WTC11 (cell line): ENCODE measurements around the gene CPPED1. TPM values are rescaled to one million over a fixed set of nuclear protein-coding genes. Genes with fewer than 3 reads are reported as not detected.

ENCODE experiments used
- ATAC-seq: fragments of 200-7000 bp; cut with Tn5 transposase; 2 replicates; pipeline ENCODE4 v1.10.0; 2021; ENCODE audit warnings: mild to moderate bottlenecking, moderate library complexity
- CTCF ChIA-PET: fragments of 300-600 bp; sonication (Branson Sonifier 250); formaldehyde crosslinking; loops from one replicate; lab custom pipeline; 2021; ENCODE audit warnings: antibody characterized with exemption; lab: Charles Lee
- POLR2A ChIA-PET: fragments of 350-600 bp; sonication (Branson Sonifier 250); formaldehyde crosslinking; loops from one replicate; lab custom pipeline; 2021; ENCODE audit warnings: antibody characterized with exemption; lab: Charles Lee
- DNase-seq: peaks from one replicate; pipeline ENCODE4 v3.0.0; 2021; ENCODE audit warnings: low spot score
- H3K27ac Mint-ChIP-seq: 2 replicates; pipeline ENCODE4 v1.8.0; 2021; ENCODE audit warnings: mixed read lengths
- H3K27me3 Mint-ChIP-seq: 2 replicates; pipeline ENCODE4 v1.8.0; 2021; ENCODE audit warnings: low read depth, mild to moderate bottlenecking, moderate library complexity, mixed read lengths
- H3K36me3 Mint-ChIP-seq: 2 replicates; pipeline ENCODE4 v1.8.0; 2021; ENCODE audit warnings: mixed read lengths
- H3K4me1 Mint-ChIP-seq: 2 replicates; pipeline ENCODE4 v1.8.0; 2022; ENCODE audit warnings: mixed read lengths
- H3K4me3 Mint-ChIP-seq: 2 replicates; pipeline ENCODE4 v1.8.0; 2021; ENCODE audit warnings: mild to moderate bottlenecking, moderate library complexity, mixed read lengths
- H3K9me3 Mint-ChIP-seq: 2 replicates; pipeline ENCODE4 v1.8.0; 2021; ENCODE audit warnings: mixed read lengths
- ATF6 ChIP-seq: sonication (generic); formaldehyde crosslinking; IDR thresholded peaks from 2 replicates; pipeline ENCODE4 v1.8.1; 2023; ENCODE audit warnings: mild to moderate bottlenecking, missing genetic modification reagents
- CREM ChIP-seq: sonication (generic); formaldehyde crosslinking; IDR thresholded peaks from 2 replicates; pipeline ENCODE4 v1.8.1; 2022; ENCODE audit warnings: mild to moderate bottlenecking, missing genetic modification reagents, moderate library complexity
- E2F1 ChIP-seq: sonication (generic); formaldehyde crosslinking; IDR thresholded peaks from 2 replicates; pipeline ENCODE4 v1.8.0; 2022; ENCODE audit warnings: mild to moderate bottlenecking, missing genetic modification reagents
- GABPB1 ChIP-seq: sonication (generic); formaldehyde crosslinking; IDR thresholded peaks from 2 replicates; pipeline ENCODE4 v1.8.1; 2023; ENCODE audit warnings: mild to moderate bottlenecking, missing genetic modification reagents
- HMGXB4 ChIP-seq: sonication (generic); formaldehyde crosslinking; IDR thresholded peaks from 2 replicates; pipeline ENCODE4 v1.8.1; 2023; ENCODE audit warnings: mild to moderate bottlenecking, moderate library complexity, missing genetic modification reagents
- IRF2 ChIP-seq: sonication (generic); formaldehyde crosslinking; IDR thresholded peaks from 2 replicates; pipeline ENCODE4 v1.8.0; 2022; ENCODE audit warnings: low read depth, missing genetic modification reagents, borderline replicate concordance
- NR2C2 ChIP-seq: sonication (generic); formaldehyde crosslinking; IDR thresholded peaks from 2 replicates; pipeline ENCODE4 v1.8.0; 2022; ENCODE audit warnings: mild to moderate bottlenecking, missing genetic modification reagents
- RELA ChIP-seq: sonication (generic); formaldehyde crosslinking; IDR thresholded peaks from 2 replicates; pipeline ENCODE4 v1.8.1; 2022; ENCODE audit warnings: missing genetic modification reagents, mild to moderate bottlenecking, borderline replicate concordance
- SP1 ChIP-seq: sonication (generic); formaldehyde crosslinking; conservative IDR thresholded peaks from 2 replicates; pipeline ENCODE4 v1.8.1; 2022; ENCODE audit warnings: missing genetic modification reagents
- TEAD1 ChIP-seq: sonication (generic); formaldehyde crosslinking; IDR thresholded peaks from 2 replicates; pipeline ENCODE4 v1.8.0; 2022; ENCODE audit warnings: mild to moderate bottlenecking, missing genetic modification reagents
- ZNF281 ChIP-seq: sonication (generic); formaldehyde crosslinking; IDR thresholded peaks from 2 replicates; pipeline ENCODE4 v1.8.0; 2023; ENCODE audit warnings: mild to moderate bottlenecking, missing genetic modification reagents
- ZNF317 ChIP-seq: sonication (generic); formaldehyde crosslinking; IDR thresholded peaks from 2 replicates; pipeline ENCODE4 v1.8.1; 2023; ENCODE audit warnings: low read depth, mild to moderate bottlenecking, moderate library complexity, missing genetic modification reagents, borderline replicate concordance
- ZNF512 ChIP-seq: sonication (generic); formaldehyde crosslinking; IDR thresholded peaks from 2 replicates; pipeline ENCODE4 v1.8.1; 2022; ENCODE audit warnings: missing genetic modification reagents, borderline replicate concordance
- ZNF532 ChIP-seq: fragments of 250-450 bp; sonication (Bioruptor Pico); IDR thresholded peaks from 2 replicates; pipeline ENCODE4 v1.9.0; 2021; ENCODE audit warnings: mild to moderate bottlenecking, borderline replicate concordance
- ZNF671 ChIP-seq: fragments of 250-450 bp; sonication (Bioruptor Pico); IDR thresholded peaks from 2 replicates; pipeline ENCODE4 v1.8.0; 2021; ENCODE audit warnings: mild to moderate bottlenecking
- total RNA-seq: library from RNA; stranded (reverse); gene quantifications from 3 replicates; pipeline ENCODE4 v1.2.3, GENCODE V29; 2021
- TF ChIP-seq, protein P1 (sequence below): fragments of 250-450 bp; sonication (Bioruptor Pico); IDR thresholded peaks from 2 replicates; pipeline ENCODE4 v1.9.0; 2021; ENCODE audit warnings: mild to moderate bottlenecking
- TF ChIP-seq, protein P2 (sequence below): fragments of 250-450 bp; sonication (Bioruptor Pico); IDR thresholded peaks from 2 replicates; pipeline ENCODE4 v1.8.0; 2021; ENCODE audit warnings: mild to moderate bottlenecking
- TF ChIP-seq, protein P3 (sequence below): sonication (generic); formaldehyde crosslinking; IDR thresholded peaks from 2 replicates; pipeline ENCODE4 v1.8.1; 2022; ENCODE audit warnings: low read depth, mild to moderate bottlenecking, moderate library complexity, missing genetic modification reagents, borderline replicate concordance

Gene CPPED1
- total RNA-seq, 1 experiment from 2014 or later = 8.8 TPM

GRCh38 chr16:12626411-12626810 lies 177.3 kb downstream of the CPPED1 start:
- POLR2A ChIA-PET = no interaction called here
- Mint-ChIP-seq H3K9me3 (no peaks in the 10 kb centered on the region), H3K27ac (no peak overlapping the region), H3K4me3 (no peak overlapping the region), H3K36me3 (no peaks in the 10 kb centered on the region), H3K4me1 (no peaks in the 10 kb centered on the region), H3K27me3 (no peaks in the 10 kb centered on the region)
- ATAC-seq (no peak), DNase-seq (no peak)
- CTCF ChIA-PET = interaction anchor here (0.5 kb wide), 1 partner anchor 225 kb away, joined by 4 read pairs; no protein-coding TSS in a partner anchor
- TF ChIP-seq GABPB1 (CRISPR knock-in tag) (no peak), ZNF671 (CRISPR knock-in tag) (no peak), CREM (CRISPR knock-in tag) (no peak), NR2C2 (CRISPR knock-in tag) (no peak), ATF6 (CRISPR knock-in tag) (no peak), ZNF512 (CRISPR knock-in tag) (no peak), SP1 (CRISPR knock-in tag) (no peak), IRF2 (CRISPR knock-in tag) (no peak)
- TF ChIP-seq, protein P1, sequence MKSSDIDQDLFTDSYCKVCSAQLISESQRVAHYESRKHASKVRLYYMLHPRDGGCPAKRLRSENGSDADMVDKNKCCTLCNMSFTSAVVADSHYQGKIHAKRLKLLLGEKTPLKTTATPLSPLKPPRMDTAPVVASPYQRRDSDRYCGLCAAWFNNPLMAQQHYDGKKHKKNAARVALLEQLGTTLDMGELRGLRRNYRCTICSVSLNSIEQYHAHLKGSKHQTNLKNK (CRISPR knock-in tag) = no peak
- TF ChIP-seq, protein P2, sequence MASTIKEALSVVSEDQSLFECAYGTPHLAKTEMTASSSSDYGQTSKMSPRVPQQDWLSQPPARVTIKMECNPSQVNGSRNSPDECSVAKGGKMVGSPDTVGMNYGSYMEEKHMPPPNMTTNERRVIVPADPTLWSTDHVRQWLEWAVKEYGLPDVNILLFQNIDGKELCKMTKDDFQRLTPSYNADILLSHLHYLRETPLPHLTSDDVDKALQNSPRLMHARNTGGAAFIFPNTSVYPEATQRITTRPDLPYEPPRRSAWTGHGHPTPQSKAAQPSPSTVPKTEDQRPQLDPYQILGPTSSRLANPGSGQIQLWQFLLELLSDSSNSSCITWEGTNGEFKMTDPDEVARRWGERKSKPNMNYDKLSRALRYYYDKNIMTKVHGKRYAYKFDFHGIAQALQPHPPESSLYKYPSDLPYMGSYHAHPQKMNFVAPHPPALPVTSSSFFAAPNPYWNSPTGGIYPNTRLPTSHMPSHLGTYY (CRISPR knock-in tag) = no peak

DNA sequence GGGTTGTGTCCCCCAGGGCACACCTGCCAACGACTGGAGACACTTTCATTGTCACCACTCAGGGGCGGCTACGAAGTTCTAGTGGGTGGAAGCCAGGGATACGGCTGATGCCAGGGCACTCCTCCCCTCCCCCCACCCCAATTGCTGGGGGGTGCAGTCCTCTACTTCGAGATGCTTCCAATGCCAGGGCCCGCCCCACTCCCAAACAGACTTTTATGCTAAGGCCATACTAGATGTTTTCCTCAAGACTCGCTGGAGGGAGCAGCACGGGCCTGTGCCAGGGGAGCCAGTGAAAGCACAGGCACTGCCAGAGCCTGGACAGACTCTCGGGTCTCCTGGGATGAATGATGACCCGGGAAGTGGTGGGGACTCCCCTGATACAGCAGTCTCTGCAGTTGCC lies 178.0 kb downstream of the CPPED1 start:
- ATAC-seq = no peak
- Mint-ChIP-seq H3K36me3 (no peaks in the 10 kb centered on the region), H3K27ac (no peak overlapping the region), H3K27me3 (no peaks in the 10 kb centered on the region), H3K9me3 (no peaks in the 10 kb centered on the region), H3K4me3 (no peak overlapping the region), H3K4me1 (no peaks in the 10 kb centered on the region)
- DNase-seq = no peak
- POLR2A ChIA-PET = no interaction called here
- CTCF ChIA-PET = interaction anchor here (0.7 kb wide), 1 partner anchor 136 kb away, joined by 3 read pairs; no protein-coding TSS in a partner anchor
- no peak for TF ChIP-seq ZNF317 (CRISPR knock-in tag)
- TF ChIP-seq, protein P3, sequence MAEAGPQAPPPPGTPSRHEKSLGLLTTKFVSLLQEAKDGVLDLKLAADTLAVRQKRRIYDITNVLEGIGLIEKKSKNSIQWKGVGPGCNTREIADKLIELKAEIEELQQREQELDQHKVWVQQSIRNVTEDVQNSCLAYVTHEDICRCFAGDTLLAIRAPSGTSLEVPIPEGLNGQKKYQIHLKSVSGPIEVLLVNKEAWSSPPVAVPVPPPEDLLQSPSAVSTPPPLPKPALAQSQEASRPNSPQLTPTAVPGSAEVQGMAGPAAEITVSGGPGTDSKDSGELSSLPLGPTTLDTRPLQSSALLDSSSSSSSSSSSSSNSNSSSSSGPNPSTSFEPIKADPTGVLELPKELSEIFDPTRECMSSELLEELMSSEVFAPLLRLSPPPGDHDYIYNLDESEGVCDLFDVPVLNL (CRISPR knock-in tag) = no peak
- no peak for TF ChIP-seq E2F1 (CRISPR knock-in tag)
- no peak for TF ChIP-seq ZNF281 (CRISPR knock-in tag)
- TF ChIP-seq TEAD1 (CRISPR knock-in tag) = no peak
- no peak for TF ChIP-seq ZNF532
- no peak for TF ChIP-seq HMGXB4 (CRISPR knock-in tag)
- TF ChIP-seq RELA (CRISPR knock-in tag) = no peak
